Common myeloid progenitor, CD34-positive (primary cell): Measurements from ENCODE around the gene BLMH.

ENCODE experiments used
- CTCF ChIA-PET: fragments of 350-600 bp; sonication (Branson Sonifier 250); formaldehyde crosslinking; loops from one replicate; lab custom pipeline; 2021; ENCODE audit warnings: antibody characterized with exemption; lab: Charles Lee
- POLR2A ChIA-PET: fragments of 350-600 bp; sonication (Branson Sonifier 250); formaldehyde crosslinking; loops from one replicate; lab custom pipeline; 2021; ENCODE audit warnings: antibody characterized with exemption; lab: Charles Lee
- DNase-seq, 3 donors: peaks; one replicate each; pipeline versions ENCODE4 v3.0.0 to v3.0.0-alpha.2; 2013
- H3K27ac ChIP-seq, 2 experiments: 1 replicate in 1 of 2; 2 replicates in 1 of 2; pipeline ENCODE4 v1.7.0; 2013; ENCODE audit warnings: inconsistent platforms in 2 of 2, low read length in 2 of 2, mild to moderate bottlenecking in 2 of 2, low read depth in 1 of 2, moderate library complexity in 1 of 2; ENCODE audit not compliant: severe bottlenecking in 2 of 2, insufficient read depth in 1 of 2, poor library complexity in 1 of 2
- H3K27me3 ChIP-seq, 5 experiments: replicated peaks in 2 of 5; 1 replicate in 3 of 5; 2 replicates in 2 of 5; pipeline versions ENCODE4 v1.6.1 to v1.7.0; 2013; ENCODE audit warnings: low read length in 4 of 5, mild to moderate bottlenecking in 2 of 5, moderate library complexity in 2 of 5, inconsistent platforms in 1 of 5; ENCODE audit not compliant: insufficient read depth in 5 of 5, control insufficient read depth in 4 of 5
- H3K36me3 ChIP-seq, 4 experiments: 1 replicate in 2 of 4; 2 replicates in 2 of 4; pipeline versions ENCODE4 v1.6.1 to v1.7.0; 2013; ENCODE audit warnings: low read length in 3 of 4, control low read depth in 1 of 4, mild to moderate bottlenecking in 1 of 4; ENCODE audit not compliant: control insufficient read depth in 4 of 4, insufficient read depth in 4 of 4
- H3K4me1 ChIP-seq, 4 experiments: 1 replicate in 3 of 4; 2 replicates in 1 of 4; pipeline versions ENCODE4 v1.6.1 to v1.7.1; 2013; ENCODE audit warnings: low read length in 3 of 4, mild to moderate bottlenecking in 3 of 4, control low read depth in 1 of 4, inconsistent platforms in 1 of 4, moderate library complexity in 1 of 4; ENCODE audit not compliant: control insufficient read depth in 4 of 4, insufficient read depth in 4 of 4; ENCODE audit errors: control extremely low read depth in 1 of 4
- H3K4me3 ChIP-seq, 7 experiments: 1 replicate in 4 of 7; 2 replicates in 3 of 7; pipeline versions ENCODE4 v1.5.1 to v1.7.0; 2013; ENCODE audit warnings: mild to moderate bottlenecking in 7 of 7, low read length in 6 of 7, moderate library complexity in 6 of 7, inconsistent platforms in 2 of 7, low read depth in 2 of 7, control low read depth in 1 of 7; ENCODE audit not compliant: insufficient read depth in 4 of 7, control insufficient read depth in 1 of 7; ENCODE audit errors: extremely low read depth in 1 of 7
- H3K9me3 ChIP-seq, 5 experiments: 1 replicate in 4 of 5; 2 replicates in 1 of 5; pipeline versions ENCODE4 v1.6.1 to v1.7.1; 2013; ENCODE audit warnings: low read length in 4 of 5, mild to moderate bottlenecking in 2 of 5, inconsistent platforms in 1 of 5, low read depth in 1 of 5, moderate library complexity in 1 of 5; ENCODE audit not compliant: control insufficient read depth in 4 of 5, insufficient read depth in 2 of 5; ENCODE audit errors: control extremely low read depth in 1 of 5
- WGBS: methylation state at CpG from one replicate; pipeline ENCODE4 v1.1.5; 2013; ENCODE audit not compliant: insufficient coverage; 5-methylcytosine and 5-hydroxymethylcytosine counted together

Gene BLMH

DNA sequence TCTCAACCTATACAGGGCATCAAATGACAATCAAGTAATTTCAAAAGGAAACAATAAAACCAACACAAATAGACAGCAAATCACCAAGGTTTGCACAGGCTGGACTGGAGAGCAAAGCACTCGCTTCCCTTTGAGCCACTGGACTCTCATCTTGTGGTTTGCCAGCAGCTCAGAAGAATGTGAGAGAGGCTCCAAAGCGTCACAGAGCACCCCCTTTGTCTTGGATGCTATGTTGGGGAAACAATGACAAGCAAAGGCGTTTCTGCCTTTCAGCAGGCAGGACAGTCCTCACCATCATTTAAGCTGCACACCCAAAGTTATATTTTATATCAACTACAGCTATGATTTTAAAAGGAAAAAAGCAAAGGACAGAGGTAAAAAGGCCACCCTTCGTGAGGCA lies 69.5 kb downstream of the BLMH start:
- Histone ChIP-seq H3K27ac (no peak overlapping the region), H3K9me3 (no peaks in the 10 kb centered on the region), H3K27me3 (peaks cover 0 to 4% (median 0%) of the 10 kb centered on the region in 5 experiments), H3K4me3 (no peak overlapping the region), H3K4me1 (no peaks in the 10 kb centered on the region), H3K36me3 (no peaks in the 10 kb centered on the region)
- WGBS = 100% methylated on average over 3 of the region's 4 CpGs
- POLR2A ChIA-PET = no interaction called here
- CTCF ChIA-PET = interaction anchor here (1.1 to 1.2 kb wide), 2 partner anchors 96 to 118 kb away, joined by 3 to 4 read pairs; no protein-coding TSS in a partner anchor
- DNase-seq = no peak

DNA sequence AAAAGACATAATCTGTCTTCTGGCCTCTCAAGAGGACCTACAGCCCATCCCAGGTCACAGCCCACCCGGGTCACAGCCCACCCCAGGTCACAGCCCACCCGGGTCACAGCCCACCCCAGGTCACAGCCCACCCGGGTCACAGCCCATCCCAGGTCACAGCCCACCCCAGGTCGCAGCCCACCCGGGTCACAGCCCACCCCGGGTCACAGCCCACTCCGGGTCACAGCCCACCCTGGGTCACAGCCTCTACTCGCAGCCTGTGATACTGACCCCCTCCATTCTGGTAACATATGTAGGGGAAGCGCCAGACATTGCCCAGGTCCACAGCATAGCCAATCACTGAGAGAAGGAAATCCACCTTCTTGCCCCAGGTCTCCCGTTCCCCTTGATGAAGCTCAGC lies 70.4 kb downstream of the BLMH start:
- H3K4me3 ChIP-seq = no peak overlapping the region
- no peak for DNase-seq
- 93% methylated on average over 5 of the region's 10 CpGs for WGBS
- H3K27ac ChIP-seq = no peak overlapping the region
- no peaks in the 10 kb centered on the region for H3K9me3 ChIP-seq
- no peaks in the 10 kb centered on the region for H3K4me1 ChIP-seq
- POLR2A ChIA-PET = no interaction called here
- peaks cover 0 to 4% (median 0%) of the 10 kb centered on the region in 5 experiments for H3K27me3 ChIP-seq
- H3K36me3 ChIP-seq = no peaks in the 10 kb centered on the region
- CTCF ChIA-PET = interaction anchor here (1.1 kb wide), 1 partner anchor 117 kb away, joined by 3 read pairs; no protein-coding TSS in a partner anchor

DNA sequence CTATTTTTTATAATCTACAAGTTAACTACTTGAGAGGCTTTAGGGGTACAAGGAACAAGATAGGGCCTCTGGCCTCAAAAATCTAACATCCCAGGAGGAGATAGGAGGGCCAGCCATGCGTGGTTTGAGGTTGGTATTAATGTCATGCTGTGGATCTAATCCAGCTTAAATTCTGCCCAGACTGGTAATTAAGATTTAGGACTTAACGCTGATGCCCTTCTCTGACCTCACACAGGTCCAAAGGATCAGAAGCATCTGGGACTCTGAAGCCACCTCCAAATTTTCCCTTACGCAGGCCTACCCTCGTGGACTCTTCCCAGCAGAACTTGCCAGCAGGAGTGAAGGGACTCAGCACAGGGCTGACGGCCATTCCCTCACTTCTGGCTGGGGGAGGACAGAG lies 71.3 kb downstream of the BLMH start:
- DNase-seq = no peak
- Histone ChIP-seq H3K36me3 (no peaks in the 10 kb centered on the region), H3K27me3 (peaks cover 0 to 4% (median 0%) of the 10 kb centered on the region in 5 experiments), H3K27ac (no peak overlapping the region), H3K4me3 (no peak overlapping the region), H3K4me1 (no peaks in the 10 kb centered on the region), H3K9me3 (no peaks in the 10 kb centered on the region)
- WGBS = 94% methylated on average over 5 of the region's 5 CpGs
- ChIA-PET CTCF (interaction anchor here (0.7 to 0.8 kb wide), 2 partner anchors 15 to 121 kb away, joined by 3 to 4 read pairs; no protein-coding TSS in a partner anchor), POLR2A (no interaction called here)

DNA sequence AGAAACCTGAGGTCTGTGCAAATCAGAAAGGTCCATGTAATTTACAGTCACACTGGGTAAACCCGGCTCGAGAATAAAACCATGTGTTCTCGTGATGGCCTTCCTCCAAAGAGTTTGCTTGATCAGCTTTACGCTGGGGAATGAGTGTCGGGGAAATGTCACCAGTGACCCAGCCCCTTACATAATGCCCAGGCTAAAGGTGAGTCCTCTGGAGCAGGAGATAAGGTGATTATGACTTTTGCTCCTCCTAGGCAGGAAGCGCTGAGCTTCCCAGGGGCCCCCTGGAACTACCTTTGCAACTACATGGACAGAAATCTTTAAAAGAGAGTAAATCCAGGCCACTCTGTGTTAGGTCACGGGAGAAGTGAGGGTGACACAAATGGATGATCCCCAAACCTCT lies 71.9 kb downstream of the BLMH start:
- ChIA-PET CTCF (interaction anchor here (0.7 to 1.0 kb wide), 3 partner anchors 14 to 122 kb away, joined by 3 to 4 read pairs (median 3); no protein-coding TSS in a partner anchor), POLR2A (no interaction called here)
- peaks cover 0 to 2% (median 0%) of the 10 kb centered on the region in 5 experiments for H3K27me3 ChIP-seq
- no peaks in the 10 kb centered on the region for H3K4me1 ChIP-seq
- no peaks in the 10 kb centered on the region for H3K9me3 ChIP-seq
- no peak for DNase-seq
- no peak overlapping the region for H3K4me3 ChIP-seq
- 92% methylated on average over 6 of the region's 7 CpGs for WGBS
- H3K36me3 ChIP-seq = no peaks in the 10 kb centered on the region
- H3K27ac ChIP-seq = no peak overlapping the region

DNA sequence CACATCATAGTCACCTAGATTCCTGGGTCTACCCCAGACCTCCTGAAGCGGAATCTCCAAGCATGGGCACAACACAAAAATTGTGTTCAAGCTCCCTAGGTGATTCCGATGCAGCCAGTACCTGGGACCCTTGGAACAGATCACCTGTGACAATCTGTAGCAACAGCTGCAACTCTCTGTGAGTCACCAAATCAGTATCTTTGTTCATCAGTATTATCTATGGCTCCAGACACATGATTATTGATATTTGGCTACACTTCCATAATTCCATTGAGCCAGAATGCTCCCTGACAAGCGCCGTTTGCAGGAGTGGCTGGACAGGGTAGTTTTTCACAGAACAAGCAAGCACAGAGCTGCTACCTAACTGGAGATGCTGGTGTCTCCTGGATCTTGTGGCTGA lies 72.4 kb downstream of the BLMH start:
- DNase-seq = no peak
- POLR2A ChIA-PET = no interaction called here
- Histone ChIP-seq H3K27ac (no peak overlapping the region), H3K4me3 (no peak overlapping the region), H3K36me3 (no peaks in the 10 kb centered on the region), H3K4me1 (no peaks in the 10 kb centered on the region), H3K9me3 (no peaks in the 10 kb centered on the region), H3K27me3 (no peaks in the 10 kb centered on the region)
- 96% methylated on average over 4 of the region's 4 CpGs for WGBS
- CTCF ChIA-PET = interaction anchor here (1.0 kb wide), 1 partner anchor 95 kb away, joined by 3 read pairs; no protein-coding TSS in a partner anchor

DNA sequence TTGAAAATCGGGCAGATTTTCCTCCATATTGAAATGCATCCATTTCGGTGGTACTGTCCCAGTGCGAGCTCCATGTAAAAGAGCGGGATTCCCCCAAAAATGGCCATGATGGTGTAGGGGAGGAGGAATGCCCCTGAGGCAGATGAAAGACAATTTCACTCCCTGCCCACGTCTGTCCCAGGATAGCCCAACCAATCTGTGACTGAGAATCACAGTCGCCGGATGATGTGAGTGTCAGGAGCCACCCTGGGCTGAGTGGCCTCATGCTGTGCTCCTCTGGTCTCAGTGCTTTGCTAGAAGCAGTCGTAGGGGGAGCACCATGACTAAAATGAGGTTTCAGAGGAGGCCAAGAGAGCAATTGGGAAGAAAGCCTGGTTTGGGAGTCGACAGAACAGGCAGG lies 72.9 kb downstream of the BLMH start:
- Histone ChIP-seq H3K27ac (no peak overlapping the region), H3K4me1 (no peaks in the 10 kb centered on the region), H3K9me3 (no peaks in the 10 kb centered on the region), H3K27me3 (no peaks in the 10 kb centered on the region), H3K36me3 (no peaks in the 10 kb centered on the region), H3K4me3 (no peak overlapping the region)
- ChIA-PET POLR2A (no interaction called here), CTCF (no interaction called here)
- no peak for DNase-seq
- 93% methylated on average over 9 of the region's 9 CpGs for WGBS

DNA sequence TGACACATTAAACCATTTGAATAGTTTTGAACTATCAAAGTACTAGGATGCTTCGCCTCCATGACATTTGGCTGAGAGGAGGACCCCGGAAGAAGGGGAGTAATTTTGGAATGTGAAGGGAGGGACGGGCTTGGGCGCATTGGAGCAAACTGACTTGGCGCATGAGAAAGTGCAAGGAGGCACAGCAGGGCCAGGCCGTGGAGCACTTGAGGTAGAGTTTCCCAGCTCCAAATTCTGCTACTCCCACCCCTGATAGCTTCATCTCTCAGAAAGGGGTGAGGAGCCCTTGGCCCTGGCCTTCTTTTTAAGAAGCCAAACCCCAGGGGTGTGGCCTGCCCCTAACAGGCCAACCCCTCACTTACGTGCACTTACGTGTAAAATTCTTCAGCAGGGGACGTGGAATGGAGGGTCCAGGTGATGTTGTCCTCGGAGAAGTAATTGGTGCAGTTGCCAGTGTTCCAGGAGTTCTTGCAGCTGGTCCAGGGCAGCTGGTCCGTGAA lies 73.9 kb downstream of the BLMH start:
- Histone ChIP-seq H3K4me1 (no peaks in the 10 kb centered on the region), H3K27ac (no peak overlapping the region), H3K9me3 (no peaks in the 10 kb centered on the region), H3K36me3 (no peaks in the 10 kb centered on the region), H3K27me3 (no peaks in the 10 kb centered on the region), H3K4me3 (no peak overlapping the region)
- CTCF ChIA-PET = interaction anchor here (0.5 kb wide), 1 partner anchor 22 kb away, joined by 3 read pairs; no protein-coding TSS in a partner anchor
- no peak for DNase-seq
- POLR2A ChIA-PET = no interaction called here
- over 99% methylated on average over 11 of the region's 11 CpGs for WGBS
